ENCODE results near the gene TNXB. TPM values are rescaled to one million over a fixed set of nuclear protein-coding genes. Genes with fewer than 3 reads are reported as not detected.

TNXB gene
- total and polyA plus RNA-seq, 4 donors: 21.3 to 117 (median 78.3) TPM

- ATAC-seq (ENCODE audit: insufficient read depth, low FRiP score): no peak
These were observed 43.0 kb upstream of the TNXB start, which contains the start of gene PRRT1 for GRCh38 chr6:32151863-32152768. PRRT1 (minus strand) TSS chr6:32151939; CDS start chr6:32151827, 112 bp downstream.

GRCh38 chr6:32151181-32151862 lies 42.2 kb upstream of the TNXB start:
- Histone ChIP-seq H3K36me3 (ENCODE audit: control insufficient read depth in 4 of 4, insufficient read depth in 4 of 4, low read length in 4 of 4) (peaks cover 0 to 7% (median 0%) of the 10 kb centered on the region in 4 donors), H3K27me3 (ENCODE audit: control insufficient read depth in 3 of 3, insufficient read depth in 3 of 3, low read length in 2 of 3) (peaks cover 0 to 56% (median 42%) of the 10 kb centered on the region in 3 donors), H3K9me3 (ENCODE audit: control insufficient read depth in 4 of 4, insufficient read depth in 3 of 4, low read length in 3 of 4) (peaks cover 0 to 2% (median 0%) of the 10 kb centered on the region in 4 donors), H3K4me1 (ENCODE audit: control insufficient read depth in 5 of 5, insufficient read depth in 5 of 5, low read length in 5 of 5) (peaks cover 2 to 37% (median 17%) of the 10 kb centered on the region in 5 donors), H3K9ac (ENCODE audit: insufficient read depth in 1 of 2, low read length in 2 of 2) (no peak overlapping the region), H3K27ac (ENCODE audit: low read depth in 1 of 2, low read length in 1 of 2) (no peak overlapping the region), H3K4me3 (no peak overlapping the region)
- TF ChIP-seq CTCF (IDR thresholded peaks at IDR 0.05; ENCODE audit: control extremely low read depth, extremely low read depth): no peak
- WGBS, 2 donors: 39 to 40% methylated on average over 8 of the region's 8 CpGs
- DNase-seq (peak in 1 of 3 donors; percentile 32), ATAC-seq (ENCODE audit: insufficient read depth, low FRiP score) (no peak)

More at GRCh38 chr6:32151863-32152768, 43.0 kb upstream of the TNXB start, which contains the start of gene PRRT1:
- 16 to 25% methylated on average over 13 to 19 of the region's 24 CpGs for WGBS, 2 donors
- Histone ChIP-seq H3K27me3 (ENCODE audit: control insufficient read depth in 3 of 3, insufficient read depth in 3 of 3, low read length in 2 of 3) (peaks cover 0 to 51% (median 38%) of the 10 kb centered on the region in 3 donors), H3K9ac (ENCODE audit: insufficient read depth in 1 of 2, low read length in 2 of 2) (peak within 1 kb of the TSS in 1 of 2 donors; percentile 79), H3K4me3 (no peak within 1 kb of the TSS), H3K9me3 (ENCODE audit: control insufficient read depth in 4 of 4, insufficient read depth in 3 of 4, low read length in 3 of 4) (peaks cover 0 to 2% (median 0%) of the 10 kb centered on the region in 4 donors), H3K27ac (ENCODE audit: low read depth in 1 of 2, low read length in 1 of 2) (peak within 1 kb of the TSS in 1 of 2 donors; percentile 21), H3K4me1 (ENCODE audit: control insufficient read depth in 5 of 5, insufficient read depth in 5 of 5, low read length in 5 of 5) (peaks cover 2 to 37% (median 17%) of the 10 kb centered on the region in 5 donors), H3K36me3 (ENCODE audit: control insufficient read depth in 4 of 4, insufficient read depth in 4 of 4, low read length in 4 of 4) (peaks cover 0 to 12% (median 0%) of the 10 kb centered on the region in 4 donors)
- TF ChIP-seq CTCF (IDR thresholded peaks at IDR 0.05; ENCODE audit: control extremely low read depth, extremely low read depth): no peak
- peak; percentile 30 to 44 (median 34) for DNase-seq

GRCh38 chr6:32149932-32150870 lies 41.1 kb upstream of the TNXB start:
- no peak overlapping the region for H3K27ac ChIP-seq (ENCODE audit: low read depth in 1 of 2, low read length in 1 of 2)
- ATAC-seq (ENCODE audit: insufficient read depth, low FRiP score) (no peak), DNase-seq (no peak)
- peaks cover 2 to 32% (median 14%) of the 10 kb centered on the region in 5 donors for H3K4me1 ChIP-seq (ENCODE audit: control insufficient read depth in 5 of 5, insufficient read depth in 5 of 5, low read length in 5 of 5)
- WGBS, 2 donors: 45 to 46% methylated on average over 41 to 55 of the region's 55 CpGs
- no peak for TF ChIP-seq CTCF (IDR thresholded peaks at IDR 0.05; ENCODE audit: control extremely low read depth, extremely low read depth)
- peaks cover 0 to 2% (median 0%) of the 10 kb centered on the region in 4 donors for H3K9me3 ChIP-seq (ENCODE audit: control insufficient read depth in 4 of 4, insufficient read depth in 3 of 4, low read length in 3 of 4)
- no peak overlapping the region for H3K9ac ChIP-seq (ENCODE audit: insufficient read depth in 1 of 2, low read length in 2 of 2)
- H3K4me3 ChIP-seq: no peak overlapping the region
- H3K27me3 ChIP-seq (ENCODE audit: control insufficient read depth in 3 of 3, insufficient read depth in 3 of 3, low read length in 2 of 3): peaks cover 0 to 59% (median 42%) of the 10 kb centered on the region in 3 donors
- peaks cover 0 to under 1% (median 0%) of the 10 kb centered on the region in 4 donors for H3K36me3 ChIP-seq (ENCODE audit: control insufficient read depth in 4 of 4, insufficient read depth in 4 of 4, low read length in 4 of 4)

Data from lung (tissue), 12 donors.